ENCODE measurements around the gene HOXA6.

The HOXA6 gene

GRCh38 chr7:27137640-27138315, 9.8 kb downstream of the HOXA6 start:
- no peak for DNase-seq

GRCh38 chr7:27134392-27134791, 13.2 kb downstream of the HOXA6 start:
- DNase-seq, result no peak

DNA sequence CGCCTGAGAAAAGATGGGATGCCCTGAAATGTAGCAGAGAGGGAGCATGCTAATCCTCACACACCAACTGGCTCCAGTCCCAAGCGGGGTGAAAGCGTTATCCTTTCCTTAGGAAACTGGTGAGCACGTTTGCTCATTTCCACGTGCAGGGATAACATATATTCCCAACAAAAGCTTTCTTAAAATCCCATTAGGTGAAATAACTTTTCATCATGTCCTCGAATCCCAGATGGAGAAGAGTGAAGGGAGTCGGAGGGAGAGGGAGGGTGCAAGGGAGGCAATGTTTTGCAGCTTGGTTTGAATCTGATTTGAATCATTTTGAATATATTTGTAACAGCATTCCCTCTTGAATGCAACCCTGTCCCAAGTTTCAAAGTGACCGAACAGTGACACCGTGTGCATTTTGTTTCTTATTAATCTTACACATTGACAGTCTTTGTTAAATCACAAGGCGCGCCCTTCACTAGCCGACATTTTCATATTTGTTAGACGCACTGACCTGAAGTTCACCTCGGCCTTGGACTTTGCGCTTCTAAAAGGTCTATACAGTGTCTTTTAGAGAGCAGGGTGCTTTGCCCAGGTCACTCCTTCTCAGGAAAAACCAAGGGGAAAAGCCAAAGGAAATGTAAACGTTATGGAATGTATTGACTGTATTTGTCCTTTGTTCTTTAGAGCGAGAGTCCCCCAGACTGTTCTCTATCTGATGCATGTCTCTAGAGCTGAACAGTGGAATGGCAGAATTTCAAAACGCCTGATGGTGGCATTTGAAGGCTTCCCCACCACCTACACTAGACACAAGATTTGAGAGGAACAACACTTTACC, 14.0 kb downstream of the HOXA6 start:
- DNase-seq, result no peak

GRCh38 chr7:27132978-27133377, 14.6 kb downstream of the HOXA6 start:
- DNase-seq, result no peak

DNA sequence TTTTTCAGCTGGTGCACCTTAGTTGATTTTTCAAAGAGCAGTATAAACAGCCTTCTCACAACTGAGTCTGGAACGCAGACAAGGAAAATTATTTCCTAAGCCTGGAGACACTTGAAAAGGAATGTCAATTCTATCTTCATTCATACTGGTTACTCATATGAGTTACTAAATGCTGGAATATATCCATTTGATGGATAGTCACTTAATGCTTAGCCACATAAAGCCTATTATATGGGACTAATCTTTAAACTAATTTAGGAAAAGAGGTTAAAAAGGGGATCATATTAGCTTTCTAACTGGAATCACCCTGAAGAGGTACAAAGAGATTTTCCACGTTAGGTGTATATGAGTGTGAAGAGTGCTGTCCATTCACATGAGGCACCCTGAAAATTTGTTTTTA, 15.4 kb downstream of the HOXA6 start:
- no peak for DNase-seq

- no peak for DNase-seq
Measured at GRCh38 chr7:27131390-27131819, 16.2 kb downstream of the HOXA6 start.

GRCh38 chr7:27130540-27131389, 16.8 kb downstream of the HOXA6 start, which contains the start of gene HOXA4:
Gene HOXA4, minus strand, starts transcription at chr7:27130757. Its CDS starts 24 bp downstream, at chr7:27130733.
- no peak for DNase-seq

DNA sequence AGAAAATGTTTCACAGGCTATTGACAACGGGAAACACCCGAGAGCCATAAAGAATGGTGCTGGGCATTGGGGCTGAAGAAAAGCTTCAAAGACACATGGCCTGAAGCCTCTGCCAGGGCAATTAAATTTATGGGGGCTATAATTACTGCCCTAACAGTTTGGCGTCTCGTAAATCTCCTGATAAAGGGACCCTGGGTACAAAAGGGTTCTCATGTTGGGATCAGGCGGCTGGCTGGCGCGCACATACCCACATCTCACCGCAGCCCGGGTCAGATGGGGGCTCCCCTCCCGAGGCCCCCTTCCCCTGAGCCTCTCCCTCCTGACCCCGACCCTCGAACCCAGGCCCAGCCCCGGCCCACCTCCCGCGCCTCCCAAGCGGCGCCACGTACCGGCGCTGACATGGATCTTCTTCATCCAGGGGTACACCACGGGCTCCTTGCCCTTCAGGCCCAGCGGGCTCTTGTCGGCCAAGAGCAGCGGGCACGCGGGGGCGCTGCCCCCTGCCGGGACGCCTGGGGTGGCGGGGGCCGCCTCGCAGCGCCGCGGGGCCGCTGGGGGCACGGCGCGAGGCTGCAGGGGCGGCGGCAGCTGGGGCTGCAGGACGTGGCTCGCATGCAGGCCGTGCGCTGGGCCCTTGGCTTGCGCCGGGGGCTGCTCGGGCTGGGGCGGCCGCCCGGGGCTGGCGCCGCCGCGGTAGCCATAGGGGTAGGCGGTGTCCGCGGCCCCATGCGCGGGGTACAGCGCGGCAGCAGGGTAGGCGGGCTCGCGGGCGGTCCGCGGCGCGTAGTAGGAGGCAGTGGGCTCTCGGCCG, 17.6 kb downstream of the HOXA6 start:
- no peak for DNase-seq

DNA sequence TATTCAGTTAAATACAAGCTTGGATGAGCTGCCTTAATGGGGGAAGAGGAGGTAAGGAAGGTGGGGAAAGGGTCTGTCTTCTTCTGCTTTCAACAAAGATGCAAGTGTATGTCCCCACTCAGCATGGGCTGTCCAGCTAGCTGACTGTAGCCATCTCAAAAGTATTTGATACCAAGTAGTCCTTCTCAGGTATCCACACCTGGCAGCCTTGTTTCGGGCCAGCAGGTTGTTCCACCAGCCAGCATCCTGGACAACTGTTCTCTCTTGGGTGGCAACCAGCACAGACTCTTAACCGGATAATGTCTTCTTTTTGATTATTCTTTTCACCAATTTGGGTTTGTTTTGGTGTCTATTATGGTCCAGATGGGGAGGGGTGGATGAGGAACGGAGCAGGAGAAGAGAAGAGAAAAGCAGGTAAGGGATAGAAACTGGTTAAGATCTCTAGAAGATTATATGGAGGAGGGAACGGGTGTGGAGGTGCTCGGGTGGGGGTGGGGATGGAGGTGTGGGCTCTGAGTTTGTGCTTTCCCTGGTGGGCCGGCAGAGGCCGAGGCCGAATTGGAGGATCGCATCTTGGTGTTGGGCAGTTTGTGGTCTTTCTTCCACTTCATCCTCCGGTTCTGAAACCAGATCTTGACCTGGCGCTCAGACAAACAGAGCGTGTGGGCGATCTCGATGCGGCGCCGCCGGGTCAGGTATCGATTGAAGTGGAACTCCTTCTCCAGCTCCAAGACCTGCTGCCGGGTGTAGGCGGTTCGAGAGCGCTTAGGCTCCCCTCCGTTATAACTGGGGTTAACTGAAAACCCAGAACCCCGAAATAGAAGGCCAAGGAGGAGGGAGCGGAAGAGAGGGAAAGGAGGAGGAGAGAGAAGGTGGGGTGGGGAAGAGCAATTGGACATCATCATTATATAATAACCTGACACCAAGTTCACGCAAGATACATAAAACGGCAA, 18.5 kb downstream of the HOXA6 start:
- DNase-seq, result no peak

- DNase-seq, result no peak
Measured at GRCh38 chr7:27128034-27128433, 19.5 kb downstream of the HOXA6 start.

GRCh38 chr7:27126596-27127327, 20.8 kb downstream of the HOXA6 start:
- DNase-seq, result no peak

DNA sequence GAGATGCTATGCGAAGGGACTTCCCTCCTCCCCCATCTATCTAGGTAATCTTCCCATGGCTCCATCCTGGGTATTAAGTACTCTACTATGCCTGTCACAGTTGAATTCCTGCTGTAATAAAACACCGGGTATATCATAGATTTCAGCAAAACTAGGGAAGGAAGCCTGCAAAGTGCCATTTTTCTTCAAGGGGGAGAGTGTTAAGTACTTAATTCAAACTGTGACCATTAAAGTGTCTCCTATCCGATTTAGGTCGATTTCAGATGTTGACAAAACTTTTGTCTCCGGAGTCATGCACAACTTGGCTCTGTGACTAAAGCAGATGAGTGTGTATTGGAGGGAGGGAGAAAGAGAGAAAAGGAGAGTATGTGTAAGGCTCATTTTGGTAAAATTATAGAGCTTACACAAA, 21.6 kb downstream of the HOXA6 start:
- no peak for DNase-seq

- DNase-seq, result no peak
Measured at GRCh38 chr7:27124902-27125689, 22.5 kb downstream of the HOXA6 start.

DNA sequence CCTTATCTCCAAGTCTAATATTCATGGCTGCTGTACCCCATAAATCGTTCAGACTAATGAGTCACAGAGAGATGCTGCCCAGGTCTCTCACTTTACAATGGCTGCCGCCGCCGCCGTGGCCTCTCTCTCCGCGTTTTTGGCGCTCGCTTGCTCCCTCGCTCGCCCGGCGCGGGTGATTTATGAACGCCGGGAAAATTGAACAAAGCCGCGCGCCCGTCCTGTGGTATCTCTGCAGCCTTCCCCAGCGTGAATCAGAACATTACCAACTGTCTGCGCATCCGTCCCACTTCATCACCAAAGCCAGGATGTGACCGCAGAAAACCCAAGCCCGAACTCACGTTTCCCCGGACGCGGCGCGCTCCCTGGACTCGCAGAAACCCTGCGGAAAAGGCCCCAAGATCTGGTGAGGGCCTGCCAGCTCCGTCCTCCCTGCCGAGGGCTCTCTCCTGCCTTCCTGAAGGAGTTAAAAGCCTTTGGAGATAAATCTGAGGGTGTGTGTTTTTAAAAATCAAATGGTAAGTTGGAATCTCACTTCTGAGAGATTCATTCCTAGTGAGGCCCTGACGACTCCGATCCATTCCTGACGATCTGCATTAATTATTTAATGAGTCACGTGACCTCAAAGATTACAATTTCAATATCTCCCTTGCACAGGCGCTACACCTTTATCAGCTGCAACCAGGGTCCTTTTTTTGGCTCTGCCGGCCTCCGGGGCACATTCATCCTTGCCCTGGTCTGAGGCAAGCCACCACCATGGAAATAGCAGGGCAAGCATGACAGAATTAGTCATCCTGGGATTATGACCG, 23.3 kb downstream of the HOXA6 start:
- DNase-seq, result no peak

DNA sequence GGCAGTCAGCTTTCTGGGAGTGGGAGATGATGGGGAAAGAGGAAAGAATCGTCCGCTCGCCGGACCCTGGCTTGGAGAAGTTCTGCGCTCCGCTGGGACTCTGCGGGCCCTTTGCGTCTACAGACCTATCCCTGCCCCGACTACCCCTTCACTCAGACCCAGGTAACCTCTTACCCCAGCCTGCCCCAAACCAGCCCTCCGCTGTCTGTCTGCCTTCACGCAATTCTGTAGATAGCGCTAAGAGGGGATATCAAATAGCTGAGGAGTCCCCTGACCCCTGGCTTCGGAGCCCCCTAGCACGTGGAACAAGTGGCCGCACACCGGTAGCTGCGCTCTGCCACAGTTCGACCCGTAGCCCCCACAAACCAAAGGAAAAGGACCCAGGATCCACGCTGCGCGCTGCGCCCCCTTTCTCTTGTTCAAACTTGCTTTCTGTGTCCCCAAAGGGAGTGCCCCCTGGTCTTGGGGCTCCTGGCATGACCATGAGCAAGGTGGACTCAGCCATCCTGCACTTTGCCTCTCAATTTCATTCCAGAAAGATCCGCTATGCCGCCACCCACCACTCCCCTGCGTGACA, 24.0 kb downstream of the HOXA6 start:
- DNase-seq, result no peak

- DNase-seq, result no peak
Measured at GRCh38 chr7:27123007-27123476, 24.5 kb downstream of the HOXA6 start.

- DNase-seq, result no peak
Measured at GRCh38 chr7:27122077-27122910, 25.3 kb downstream of the HOXA6 start.

Measured in NCI-H774 (cell line).